Measurements from ENCODE around the gene VAV2. TPM values are rescaled to one million over a fixed set of nuclear protein-coding genes. Genes with fewer than 3 reads are reported as not detected.

Gene VAV2
- total and polyA plus RNA-seq, 9 of the 15 experiments (the other 6 are each of a cell fraction or from before 2014, with no cell fraction given): 0.01 to 2.7 (median 1.0) TPM; not detected in 1

GRCh38 chr9:133970581-133971058 lies 21.5 kb downstream of the VAV2 start (continued):
- TF ChIP-seq CHD4 (IDR thresholded peaks at IDR 0.05; ENCODE audit: insufficient read depth, insufficient replicate concordance, low read depth, low read length, poor library complexity, severe bottlenecking): no peak
- no peak for TF ChIP-seq PTRF (tag; IDR thresholded peaks at IDR 0.05)
- no peak for TF ChIP-seq TBL1XR1 (IDR thresholded peaks at IDR 0.05; ENCODE audit: low read length in 2 of 2)
- no peak for TF ChIP-seq YY1 (IDR thresholded peaks at IDR 0.05; ENCODE audit: borderline replicate concordance in 1 of 3, control insufficient read depth in 1 of 3, extremely low read depth in 1 of 3, insufficient read depth in 3 of 3, insufficient read length in 1 of 3, insufficient replicate concordance in 2 of 3, low read depth in 1 of 3, low read length in 2 of 3)
- TF ChIP-seq TEAD1 (CRISPR knock-in tag; IDR thresholded peaks at IDR 0.05): no peak
- TF ChIP-seq ZKSCAN1 (IDR thresholded peaks at IDR 0.05; ENCODE audit: low read depth, low read length): no peak

- Histone ChIP-seq H3K79me2 (ENCODE audit: control insufficient read depth, insufficient read depth, low read length) (no peaks in the 10 kb centered on the region), H3K4me1 (replicated peaks in 1 of 2; ENCODE audit: control insufficient read depth in 2 of 2, insufficient read depth in 2 of 2, low read length in 2 of 2) (peaks cover 0 to 8% of the 10 kb centered on the region in 2 experiments; a peak in 2 of 5 replicates), H2AFZ (ENCODE audit: low read depth, low read length) (no peak overlapping the region), H3K27ac (ENCODE audit: extremely low read depth, low read depth, low read length) (no peak overlapping the region), H3K4me3 (no peak overlapping the region), H3K36me3 (ENCODE audit: control insufficient read depth, insufficient read depth, low read length) (no peaks in the 10 kb centered on the region), H4K20me1 (replicated peaks; ENCODE audit: control insufficient read depth, insufficient read depth, low read length) (peaks cover 44% of the 10 kb centered on the region), H3K4me2 (ENCODE audit: insufficient read depth, low read length) (no peak overlapping the region), H3K9me3 (replicated peaks; ENCODE audit: control insufficient read depth, insufficient read depth, low read depth, low read length) (no peaks in the 10 kb centered on the region), H3K9ac (ENCODE audit: insufficient read depth in 1 of 2, low read depth in 2 of 2, low read length in 2 of 2) (no peak overlapping the region; a peak in 1 of 4 replicates), H3K9me1 (ENCODE audit: control insufficient read depth, insufficient read depth, low read length) (no peaks in the 10 kb centered on the region), H3K27me3 (ENCODE audit: control insufficient read depth in 2 of 2, insufficient read depth in 2 of 2, low read length in 2 of 2) (peaks cover 15 to 67% of the 10 kb centered on the region in 2 experiments; a peak in 3 of 5 replicates)
- no peak for DNase-seq (ENCODE audit: extremely low read depth in 1 of 4, low spot score in 3 of 4)
- TF ChIP-seq PCBP2 (IDR thresholded peaks at IDR 0.05; ENCODE audit: low read depth, low read length, poor library complexity, severe bottlenecking) (no peak), ZNF696 (CRISPR knock-in tag; conservative IDR thresholded peaks at IDR 0.05) (no peak), TAL1 (IDR thresholded peaks at IDR 0.05) (no peak), AFF1 (IDR thresholded peaks at IDR 0.05; ENCODE audit: low read depth in 1 of 2, partially characterized antibody in 2 of 2) (no peak), HMGN3 (IDR thresholded peaks at IDR 0.05; ENCODE audit: borderline replicate concordance, extremely low read depth, insufficient read length, low read depth, low read length) (no peak), ERF (CRISPR knock-in tag; IDR thresholded peaks at IDR 0.05) (no peak), ZNF354B (CRISPR knock-in tag; IDR thresholded peaks at IDR 0.05) (no peak)
- no peak for FAIRE-seq
- intact Hi-C loops (cut with micrococcal nuclease): no loop called here
- 8% methylated on average over 21 of the region's 25 CpGs for WGBS (ENCODE audit: insufficient coverage, low coverage, missing lambda C conversion rate)
- in situ Hi-C loops (cut with MboI): no loop called here
- POLR2A ChIA-PET: no interaction called here
- CTCF ChIA-PET (ENCODE audit: low intra/inter-chr PET ratio): no interaction called here
- no TSS peak for BruUV-seq (replicated peaks)
- no peak for ATAC-seq
These were observed 22.2 kb downstream of the VAV2 start for GRCh38 chr9:133969681-133970580.

All from K562 (cell line).